ENCODE results near the gene RNF13.

DNA sequence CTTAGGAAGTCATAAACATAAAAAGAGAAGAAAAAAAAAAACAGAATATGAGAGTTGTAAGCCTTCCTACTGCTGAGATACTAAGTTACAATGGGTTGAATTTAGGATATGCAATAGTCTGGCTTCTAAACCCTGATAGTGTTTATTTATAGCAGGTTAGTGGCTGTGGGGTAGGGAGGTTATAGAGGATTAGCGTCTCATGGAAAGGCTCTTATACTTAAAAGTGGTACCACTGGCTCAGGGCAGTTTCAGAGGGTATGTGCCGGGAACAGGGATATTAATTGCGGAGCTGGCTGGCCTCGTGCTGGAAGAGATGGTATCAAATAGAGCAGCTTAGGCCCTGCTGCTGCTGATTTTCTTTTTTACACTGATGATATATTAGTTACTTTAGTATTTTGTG is 96.9 kb downstream of the RNF13 start:
- TF ChIP-seq, protein P1, sequence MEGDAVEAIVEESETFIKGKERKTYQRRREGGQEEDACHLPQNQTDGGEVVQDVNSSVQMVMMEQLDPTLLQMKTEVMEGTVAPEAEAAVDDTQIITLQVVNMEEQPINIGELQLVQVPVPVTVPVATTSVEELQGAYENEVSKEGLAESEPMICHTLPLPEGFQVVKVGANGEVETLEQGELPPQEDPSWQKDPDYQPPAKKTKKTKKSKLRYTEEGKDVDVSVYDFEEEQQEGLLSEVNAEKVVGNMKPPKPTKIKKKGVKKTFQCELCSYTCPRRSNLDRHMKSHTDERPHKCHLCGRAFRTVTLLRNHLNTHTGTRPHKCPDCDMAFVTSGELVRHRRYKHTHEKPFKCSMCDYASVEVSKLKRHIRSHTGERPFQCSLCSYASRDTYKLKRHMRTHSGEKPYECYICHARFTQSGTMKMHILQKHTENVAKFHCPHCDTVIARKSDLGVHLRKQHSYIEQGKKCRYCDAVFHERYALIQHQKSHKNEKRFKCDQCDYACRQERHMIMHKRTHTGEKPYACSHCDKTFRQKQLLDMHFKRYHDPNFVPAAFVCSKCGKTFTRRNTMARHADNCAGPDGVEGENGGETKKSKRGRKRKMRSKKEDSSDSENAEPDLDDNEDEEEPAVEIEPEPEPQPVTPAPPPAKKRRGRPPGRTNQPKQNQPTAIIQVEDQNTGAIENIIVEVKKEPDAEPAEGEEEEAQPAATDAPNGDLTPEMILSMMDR (IDR thresholded peaks at IDR 0.05 in 4 of 5, conservative IDR thresholded peaks at IDR 0.05 in 1 of 5), result no peak
- TF ChIP-seq POLR2A (IDR thresholded peaks at IDR 0.05), result no peak

Data from gastrocnemius medialis (tissue), 4 donors.